ENCODE measurements around the gene NFE2.

NFE2 gene

DNA sequence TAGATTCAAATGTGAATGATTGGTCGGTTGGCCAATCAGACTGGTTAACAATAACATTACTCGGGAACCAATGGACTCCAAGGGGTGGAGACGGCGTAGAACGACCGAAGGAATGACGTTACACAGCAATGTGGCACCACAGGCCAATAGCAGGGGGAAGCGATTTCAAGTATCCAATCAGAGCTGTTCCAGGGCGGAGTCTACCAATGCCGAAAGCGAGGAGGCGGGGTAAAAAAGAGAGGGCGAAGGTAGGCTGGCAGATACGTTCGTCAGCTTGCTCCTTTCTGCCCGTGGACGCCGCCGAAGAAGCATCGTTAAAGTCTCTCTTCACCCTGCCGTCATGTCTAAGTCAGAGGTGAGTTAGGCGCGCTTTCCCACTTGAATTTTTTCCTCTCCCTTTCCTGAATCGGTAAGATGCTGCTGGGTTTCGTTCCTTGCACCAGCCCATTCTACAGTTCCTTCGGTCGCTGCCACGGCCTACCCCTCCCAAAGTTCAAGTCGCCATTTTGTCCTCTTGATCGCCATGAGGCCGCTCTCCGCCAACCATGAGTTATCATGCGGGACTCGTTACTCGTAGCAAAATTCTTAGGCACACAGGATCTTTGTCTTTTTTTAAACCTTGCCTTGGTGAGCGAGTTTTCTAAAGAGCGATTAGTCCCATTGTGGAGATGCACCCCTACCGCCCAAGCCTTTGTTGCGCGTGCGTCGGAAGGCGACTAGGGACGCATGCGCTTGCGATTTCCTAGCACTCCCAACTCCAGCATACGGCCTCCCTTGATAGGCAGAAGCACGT, 20.2 kb downstream of the NFE2 start, which contains the start of gene HNRNPA1:
HNRNPA1 (plus strand) TSS at position 259 of the 793 bp plus-strand sequence; CDS start at position 341, 82 bp downstream.
- peak; percentile 100 for DNase-seq (ENCODE audit: low read depth)
- peak within 1 kb of the TSS; percentile 91 for H3K4me3 ChIP-seq (ENCODE audit: low read depth, low read length)
- TF ChIP-seq, protein P1, sequence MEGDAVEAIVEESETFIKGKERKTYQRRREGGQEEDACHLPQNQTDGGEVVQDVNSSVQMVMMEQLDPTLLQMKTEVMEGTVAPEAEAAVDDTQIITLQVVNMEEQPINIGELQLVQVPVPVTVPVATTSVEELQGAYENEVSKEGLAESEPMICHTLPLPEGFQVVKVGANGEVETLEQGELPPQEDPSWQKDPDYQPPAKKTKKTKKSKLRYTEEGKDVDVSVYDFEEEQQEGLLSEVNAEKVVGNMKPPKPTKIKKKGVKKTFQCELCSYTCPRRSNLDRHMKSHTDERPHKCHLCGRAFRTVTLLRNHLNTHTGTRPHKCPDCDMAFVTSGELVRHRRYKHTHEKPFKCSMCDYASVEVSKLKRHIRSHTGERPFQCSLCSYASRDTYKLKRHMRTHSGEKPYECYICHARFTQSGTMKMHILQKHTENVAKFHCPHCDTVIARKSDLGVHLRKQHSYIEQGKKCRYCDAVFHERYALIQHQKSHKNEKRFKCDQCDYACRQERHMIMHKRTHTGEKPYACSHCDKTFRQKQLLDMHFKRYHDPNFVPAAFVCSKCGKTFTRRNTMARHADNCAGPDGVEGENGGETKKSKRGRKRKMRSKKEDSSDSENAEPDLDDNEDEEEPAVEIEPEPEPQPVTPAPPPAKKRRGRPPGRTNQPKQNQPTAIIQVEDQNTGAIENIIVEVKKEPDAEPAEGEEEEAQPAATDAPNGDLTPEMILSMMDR (IDR thresholded peaks at IDR 0.05; ENCODE audit: low read depth, low read length) = no peak
- peak; percentile 97 for TF ChIP-seq MYC (IDR thresholded peaks at IDR 0.05; ENCODE audit: low read depth, low read length)
- TF ChIP-seq POLR2A (IDR thresholded peaks at IDR 0.05; ENCODE audit: extremely low read depth, insufficient read length) = peak; percentile 98
- TF ChIP-seq, protein P2, sequence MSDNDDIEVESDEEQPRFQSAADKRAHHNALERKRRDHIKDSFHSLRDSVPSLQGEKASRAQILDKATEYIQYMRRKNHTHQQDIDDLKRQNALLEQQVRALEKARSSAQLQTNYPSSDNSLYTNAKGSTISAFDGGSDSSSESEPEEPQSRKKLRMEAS (IDR thresholded peaks at IDR 0.05; ENCODE audit: low read depth, low read length) = peak; percentile 91

- TF ChIP-seq, protein P2 (IDR thresholded peaks at IDR 0.05; ENCODE audit: low read depth, low read length) = peak; percentile 98
- TF ChIP-seq, protein P1 (IDR thresholded peaks at IDR 0.05; ENCODE audit: low read depth, low read length) = no peak
- TF ChIP-seq POLR2A (IDR thresholded peaks at IDR 0.05; ENCODE audit: extremely low read depth, insufficient read length) (peak; percentile 73), MYC (IDR thresholded peaks at IDR 0.05; ENCODE audit: low read depth, low read length) (peak; percentile 96)
- H3K4me3 ChIP-seq (ENCODE audit: low read depth, low read length) = peak within 1 kb of the TSS; percentile 91
- peak; percentile 99 for DNase-seq (ENCODE audit: low read depth)
Observed at GRCh38 chr12:54279632-54280467, 21.0 kb downstream of the NFE2 start, which contains the start of gene CBX5. Gene CBX5 (minus strand): TSS chr12:54280122. CDS start chr12:54257650, 22,472 bp downstream.

- DNase-seq (ENCODE audit: low read depth) = no peak
- TF ChIP-seq POLR2A (IDR thresholded peaks at IDR 0.05; ENCODE audit: extremely low read depth, insufficient read length) = no peak
- no peak for TF ChIP-seq MYC (IDR thresholded peaks at IDR 0.05; ENCODE audit: low read depth, low read length)
- TF ChIP-seq, protein P2 (IDR thresholded peaks at IDR 0.05; ENCODE audit: low read depth, low read length) = no peak
- TF ChIP-seq, protein P1 (IDR thresholded peaks at IDR 0.05; ENCODE audit: low read depth, low read length) = no peak
- peak overlapping the region; percentile 91 for H3K4me3 ChIP-seq (ENCODE audit: low read depth, low read length)
Observed at GRCh38 chr12:54279227-54279631, 21.6 kb downstream of the NFE2 start.

- DNase-seq (ENCODE audit: low read depth) = peak; percentile 71
- peak overlapping the region; percentile 91 for H3K4me3 ChIP-seq (ENCODE audit: low read depth, low read length)
- TF ChIP-seq, protein P2 (IDR thresholded peaks at IDR 0.05; ENCODE audit: low read depth, low read length) = no peak
- TF ChIP-seq, protein P1 (IDR thresholded peaks at IDR 0.05; ENCODE audit: low read depth, low read length) = no peak
- TF ChIP-seq POLR2A (IDR thresholded peaks at IDR 0.05; ENCODE audit: extremely low read depth, insufficient read length) (no peak), MYC (IDR thresholded peaks at IDR 0.05; ENCODE audit: low read depth, low read length) (no peak)
Observed at GRCh38 chr12:54277823-54278276, 23.0 kb downstream of the NFE2 start.

DNA sequence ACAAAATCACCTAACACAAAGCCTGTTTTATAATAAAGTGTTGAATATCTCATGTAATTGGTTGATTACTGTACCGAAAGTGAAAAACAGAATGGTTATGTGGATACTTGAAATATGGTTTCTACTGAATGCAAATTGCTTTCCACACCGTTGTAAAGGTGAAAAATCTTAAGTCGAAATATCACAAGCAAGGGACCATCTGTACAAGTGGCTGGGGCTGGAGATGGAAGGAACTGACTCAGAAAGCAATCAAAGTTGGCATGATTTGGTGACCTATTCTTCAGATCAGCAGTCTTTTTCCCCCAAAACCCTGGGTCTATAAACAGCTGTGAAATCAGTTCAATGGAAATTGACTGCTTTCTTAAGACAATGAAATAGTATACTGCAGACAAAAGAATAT, 24.4 kb downstream of the NFE2 start:
- H3K4me3 ChIP-seq (ENCODE audit: low read depth, low read length) = peak overlapping the region; percentile 4
- TF ChIP-seq, protein P2 (IDR thresholded peaks at IDR 0.05; ENCODE audit: low read depth, low read length) = no peak
- TF ChIP-seq, protein P1 (IDR thresholded peaks at IDR 0.05; ENCODE audit: low read depth, low read length) = no peak
- TF ChIP-seq MYC (IDR thresholded peaks at IDR 0.05; ENCODE audit: low read depth, low read length) = no peak
- no peak for DNase-seq (ENCODE audit: low read depth)

Data from NB4 (cell line).